ENCODE results near the gene SEMA5B. TPM values are rescaled to one million over a fixed set of nuclear protein-coding genes. Genes with fewer than 3 reads are reported as not detected.

The SEMA5B gene, protein sequence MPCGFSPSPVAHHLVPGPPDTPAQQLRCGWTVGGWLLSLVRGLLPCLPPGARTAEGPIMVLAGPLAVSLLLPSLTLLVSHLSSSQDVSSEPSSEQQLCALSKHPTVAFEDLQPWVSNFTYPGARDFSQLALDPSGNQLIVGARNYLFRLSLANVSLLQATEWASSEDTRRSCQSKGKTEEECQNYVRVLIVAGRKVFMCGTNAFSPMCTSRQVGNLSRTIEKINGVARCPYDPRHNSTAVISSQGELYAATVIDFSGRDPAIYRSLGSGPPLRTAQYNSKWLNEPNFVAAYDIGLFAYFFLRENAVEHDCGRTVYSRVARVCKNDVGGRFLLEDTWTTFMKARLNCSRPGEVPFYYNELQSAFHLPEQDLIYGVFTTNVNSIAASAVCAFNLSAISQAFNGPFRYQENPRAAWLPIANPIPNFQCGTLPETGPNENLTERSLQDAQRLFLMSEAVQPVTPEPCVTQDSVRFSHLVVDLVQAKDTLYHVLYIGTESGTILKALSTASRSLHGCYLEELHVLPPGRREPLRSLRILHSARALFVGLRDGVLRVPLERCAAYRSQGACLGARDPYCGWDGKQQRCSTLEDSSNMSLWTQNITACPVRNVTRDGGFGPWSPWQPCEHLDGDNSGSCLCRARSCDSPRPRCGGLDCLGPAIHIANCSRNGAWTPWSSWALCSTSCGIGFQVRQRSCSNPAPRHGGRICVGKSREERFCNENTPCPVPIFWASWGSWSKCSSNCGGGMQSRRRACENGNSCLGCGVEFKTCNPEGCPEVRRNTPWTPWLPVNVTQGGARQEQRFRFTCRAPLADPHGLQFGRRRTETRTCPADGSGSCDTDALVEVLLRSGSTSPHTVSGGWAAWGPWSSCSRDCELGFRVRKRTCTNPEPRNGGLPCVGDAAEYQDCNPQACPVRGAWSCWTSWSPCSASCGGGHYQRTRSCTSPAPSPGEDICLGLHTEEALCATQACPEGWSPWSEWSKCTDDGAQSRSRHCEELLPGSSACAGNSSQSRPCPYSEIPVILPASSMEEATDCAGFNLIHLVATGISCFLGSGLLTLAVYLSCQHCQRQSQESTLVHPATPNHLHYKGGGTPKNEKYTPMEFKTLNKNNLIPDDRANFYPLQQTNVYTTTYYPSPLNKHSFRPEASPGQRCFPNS
- total RNA-seq, result under 1 TPM in 4 of 6 donors, not detected in 2; 0.33 to 0.71 (median 0.65) TPM

DNA sequence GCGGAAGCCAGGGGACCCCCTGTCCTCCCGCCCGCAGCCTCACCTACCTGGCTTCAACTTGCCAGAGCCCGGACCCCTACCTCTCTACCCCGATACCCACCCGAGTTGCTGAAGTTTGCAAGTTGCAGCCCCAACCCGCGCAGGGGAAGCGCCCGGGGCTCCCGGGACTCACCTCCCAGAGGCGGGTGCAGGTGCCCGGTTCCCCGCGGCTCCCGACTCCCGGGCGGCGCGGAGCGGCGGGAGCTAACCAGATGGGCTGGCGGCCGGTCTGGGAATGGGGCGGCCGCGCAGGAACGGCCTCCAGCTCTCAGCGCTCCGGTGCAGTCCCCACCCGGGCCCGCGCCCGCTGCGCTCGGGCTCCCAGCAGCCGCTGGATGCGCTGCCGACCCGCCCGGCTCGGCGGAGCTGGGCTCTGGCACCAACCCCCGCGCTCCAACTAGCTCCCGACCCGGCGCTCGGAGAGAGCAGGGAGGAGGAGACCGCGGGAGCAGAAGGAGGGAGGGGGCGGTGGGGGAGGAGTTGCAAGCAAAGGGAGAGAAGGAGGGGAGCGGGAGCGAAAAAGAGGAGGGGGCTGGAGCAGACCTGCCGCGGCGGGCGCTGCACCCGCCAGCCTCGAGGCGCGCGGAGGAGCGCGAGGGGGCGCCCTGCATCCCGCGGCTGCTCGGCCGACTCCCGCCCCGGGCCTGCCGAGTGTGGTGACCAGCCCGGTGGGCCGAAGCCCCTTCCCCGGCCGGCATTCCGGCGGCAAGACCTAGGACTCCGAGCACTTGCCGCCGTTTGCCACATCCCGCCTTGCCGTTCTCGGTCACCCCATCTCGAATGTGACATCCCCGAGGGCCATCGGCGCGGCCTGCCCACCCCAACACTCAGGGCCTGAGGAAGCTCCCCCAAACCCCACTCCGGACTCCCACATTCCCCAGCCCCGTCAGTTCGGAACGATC, at the start of gene SEMA5B:
Gene SEMA5B (minus strand): TSS at position 472 of the 941 bp plus-strand sequence. CDS start 66,500 bp downstream, outside the sequence.
- ATAC-seq (ENCODE audit: low FRiP score in 2 of 2) (peak; percentile 47 to 71), DNase-seq (peak; percentile 30 to 89)

DNA sequence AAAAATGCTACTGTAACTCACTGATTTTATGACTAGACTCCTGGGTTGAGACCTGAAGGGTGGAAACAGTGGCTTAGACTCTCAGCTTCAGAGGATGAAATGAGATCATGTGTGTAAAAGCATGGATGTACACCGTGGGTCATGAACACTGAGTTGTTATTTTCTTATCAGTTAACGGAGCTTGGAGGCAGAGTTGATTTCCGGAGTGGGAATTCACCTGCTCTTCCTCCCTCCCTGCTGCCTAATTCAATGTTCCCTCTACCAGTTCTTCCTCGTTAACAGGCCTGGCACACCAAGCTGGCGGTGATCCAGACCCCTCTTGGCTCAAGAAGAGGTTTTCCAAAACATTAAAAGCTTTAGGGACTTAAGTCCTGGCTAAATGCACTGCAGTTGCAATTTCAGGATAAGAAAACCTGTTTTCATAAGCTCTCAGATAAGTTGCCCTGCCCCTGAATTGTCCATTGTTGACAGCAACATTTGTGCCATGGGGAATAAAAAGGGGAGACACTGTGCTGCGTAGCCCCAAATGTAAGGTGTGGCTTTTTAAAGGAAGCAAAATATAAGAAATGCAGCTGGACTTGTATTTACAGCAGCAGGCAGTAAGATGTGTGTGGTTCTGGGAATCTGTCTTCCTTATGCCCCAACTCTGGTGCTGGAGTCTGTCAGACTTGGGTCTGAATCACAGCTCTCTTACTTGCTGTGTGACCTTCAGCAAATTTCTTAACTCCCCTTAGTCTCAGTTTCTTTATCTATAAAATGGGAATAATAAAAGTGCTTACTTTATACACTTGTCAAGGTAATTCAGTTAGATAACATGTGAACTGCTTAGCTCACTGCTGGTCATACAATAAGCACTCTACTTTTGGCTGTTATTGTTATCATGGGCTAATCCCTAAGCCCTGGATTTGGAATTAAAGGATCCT, 49.2 kb upstream of the SEMA5B start:
- Histone ChIP-seq H3K27ac (peak overlapping the region; percentile 14 to 71 (median 48)), H3K9me3 (no peaks in the 10 kb centered on the region), H3K27me3 (no peaks in the 10 kb centered on the region), H3K4me1 (peaks cover 36 to 50% (median 44%) of the 10 kb centered on the region in 4 donors), H3K4me3 (no peak overlapping the region), H3K36me3 (no peaks in the 10 kb centered on the region)
- 22 to 26% methylated on average over 6 of the region's 6 CpGs for WGBS, 2 donors
- DNase-seq (peak in 1 of 2 donors; percentile 56), ATAC-seq (ENCODE audit: low FRiP score in 2 of 2) (peak in 1 of 2 donors; percentile 13)
- TF ChIP-seq, protein P1, sequence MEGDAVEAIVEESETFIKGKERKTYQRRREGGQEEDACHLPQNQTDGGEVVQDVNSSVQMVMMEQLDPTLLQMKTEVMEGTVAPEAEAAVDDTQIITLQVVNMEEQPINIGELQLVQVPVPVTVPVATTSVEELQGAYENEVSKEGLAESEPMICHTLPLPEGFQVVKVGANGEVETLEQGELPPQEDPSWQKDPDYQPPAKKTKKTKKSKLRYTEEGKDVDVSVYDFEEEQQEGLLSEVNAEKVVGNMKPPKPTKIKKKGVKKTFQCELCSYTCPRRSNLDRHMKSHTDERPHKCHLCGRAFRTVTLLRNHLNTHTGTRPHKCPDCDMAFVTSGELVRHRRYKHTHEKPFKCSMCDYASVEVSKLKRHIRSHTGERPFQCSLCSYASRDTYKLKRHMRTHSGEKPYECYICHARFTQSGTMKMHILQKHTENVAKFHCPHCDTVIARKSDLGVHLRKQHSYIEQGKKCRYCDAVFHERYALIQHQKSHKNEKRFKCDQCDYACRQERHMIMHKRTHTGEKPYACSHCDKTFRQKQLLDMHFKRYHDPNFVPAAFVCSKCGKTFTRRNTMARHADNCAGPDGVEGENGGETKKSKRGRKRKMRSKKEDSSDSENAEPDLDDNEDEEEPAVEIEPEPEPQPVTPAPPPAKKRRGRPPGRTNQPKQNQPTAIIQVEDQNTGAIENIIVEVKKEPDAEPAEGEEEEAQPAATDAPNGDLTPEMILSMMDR (IDR thresholded peaks at IDR 0.05), result no peak
- TF ChIP-seq POLR2A (IDR thresholded peaks at IDR 0.05) (no peak), EP300 (IDR thresholded peaks at IDR 0.05) (peak in 1 of 4 donors; percentile 18), POLR2AphosphoS5 (IDR thresholded peaks at IDR 0.05) (no peak)

More for the DNA sequence above, at the start of gene SEMA5B:
- Histone ChIP-seq H3K36me3 (no peaks in the 10 kb centered on the region), H3K9me3 (no peaks in the 10 kb centered on the region), H3K27me3 (peaks cover 0 to 31% (median 18%) of the 10 kb centered on the region in 4 donors), H3K4me3 (peak within 1 kb of the TSS; percentile 50 to 70 (median 58)), H3K4me1 (peaks cover 30 to 42% (median 33%) of the 10 kb centered on the region in 4 donors), H3K27ac (peak within 1 kb of the TSS in 1 of 4 donors; percentile 55)
- TF ChIP-seq, protein P1 (IDR thresholded peaks at IDR 0.05), result peak in 4 of 6 experiments; percentile 14 to 41 (median 30)
- no peak for TF ChIP-seq POLR2AphosphoS5 (IDR thresholded peaks at IDR 0.05)
- 1% methylated on average over 21 to 53 of the region's 94 CpGs for WGBS, 2 donors

DNA sequence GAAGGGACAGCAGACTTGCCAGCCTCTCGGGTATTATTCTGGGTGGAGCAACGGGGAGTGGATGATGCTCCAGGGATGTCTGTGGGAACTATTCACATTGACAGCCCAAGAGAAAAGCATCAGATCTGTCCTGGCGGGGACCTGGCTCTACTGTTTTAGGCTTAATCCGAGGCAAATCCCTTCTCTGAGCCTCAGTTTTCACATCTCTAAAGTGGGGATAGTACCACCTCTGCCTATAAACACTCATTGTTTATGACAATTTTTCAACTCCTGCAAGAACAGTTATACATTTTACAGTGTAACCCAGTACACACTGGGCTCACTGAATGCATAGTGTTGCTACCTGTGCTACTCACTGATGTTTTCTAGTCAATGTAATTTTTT, 48.5 kb upstream of the SEMA5B start:
- ATAC-seq (ENCODE audit: low FRiP score in 2 of 2) (no peak), DNase-seq (no peak)
- Histone ChIP-seq H3K4me3 (no peak overlapping the region), H3K27me3 (no peaks in the 10 kb centered on the region), H3K27ac (peak overlapping the region in 2 of 4 donors; percentile 66 to 71), H3K4me1 (peaks cover 37 to 52% (median 42%) of the 10 kb centered on the region in 4 donors), H3K9me3 (no peaks in the 10 kb centered on the region), H3K36me3 (no peaks in the 10 kb centered on the region)
- TF ChIP-seq EP300 (IDR thresholded peaks at IDR 0.05) (no peak), POLR2A (IDR thresholded peaks at IDR 0.05) (no peak)
- TF ChIP-seq, protein P1 (IDR thresholded peaks at IDR 0.05), result no peak
- 87 to 88% methylated on average over 4 of the region's 4 CpGs for WGBS, 2 donors
